ENCODE results near the gene ZNF48.

- no peak for TF ChIP-seq CTCF (IDR thresholded peaks at IDR 0.05; ENCODE audit: low read depth, low read length)
- TF ChIP-seq POLR2A (IDR thresholded peaks at IDR 0.05; ENCODE audit: extremely low read depth, insufficient read length), result no peak
Observed at GRCh38 chr16:30439720-30440348, 44.6 kb downstream of the ZNF48 start.

All from NB4 (cell line).